ENCODE measurements around the gene OR56B1. TPM values are rescaled to one million over a fixed set of nuclear protein-coding genes. Genes with fewer than 3 reads are reported as not detected.

OR56B1 gene
- total and polyA plus RNA-seq, 2 of the 8 experiments (the other 6 are each of a cell fraction or from before 2014, with no cell fraction given): 0.20 TPM; not detected in 1

- POLR2A ChIA-PET (ENCODE audit: partially characterized antibody): no interaction called here
- DNase-seq (ENCODE audit: low read depth in 1 of 2, low spot score in 2 of 2) (no peak), FAIRE-seq (no peak)
- no peak overlapping the region for H3K14ac ChIP-seq (ENCODE audit: insufficient read length)
- H3K79me1 ChIP-seq (ENCODE audit: low read depth, low read length): no peaks in the 10 kb centered on the region
- no peaks in the 10 kb centered on the region for H3K79me2 ChIP-seq (ENCODE audit: control insufficient read depth in 1 of 2, insufficient read depth in 2 of 2, low read length in 2 of 2)
- H3K9ac ChIP-seq (replicated peaks in 1 of 4; ENCODE audit: extremely low read depth in 1 of 4, low read depth in 3 of 4, low read length in 3 of 4): no peak overlapping the region
- no peak overlapping the region for H3K56ac ChIP-seq (replicated peaks; ENCODE audit: insufficient read length, low read depth, low read length)
- no peak overlapping the region for H2BK5ac ChIP-seq (ENCODE audit: low read depth, low read length)
- H2AK5ac ChIP-seq (ENCODE audit: low read depth, low read length): no peak overlapping the region
- no peak overlapping the region for H4K5ac ChIP-seq (ENCODE audit: insufficient read length, low read depth, low read length)
- no peaks in the 10 kb centered on the region for H3K9me3 ChIP-seq (ENCODE audit: insufficient read depth in 2 of 2, low read depth in 1 of 2, low read length in 1 of 2)
- H4K8ac ChIP-seq (ENCODE audit: extremely low read depth, insufficient read depth, low read length): no peak overlapping the region
- no peak overlapping the region for H3K23ac ChIP-seq (ENCODE audit: insufficient read length)
- no peak overlapping the region for H3K4me3 ChIP-seq (ENCODE audit: extremely low read depth in 1 of 4, insufficient read depth in 2 of 4, low read depth in 3 of 4, low read length in 4 of 4)
- H3K23me2 ChIP-seq (ENCODE audit: low read depth, low read length): no peaks in the 10 kb centered on the region
- 87% methylated on average over 2 of the region's 2 CpGs; no CpG with 5 or more reads in 1 of the 2 experiments for WGBS, 2 experiments (ENCODE audit: extremely low coverage in 1 of 2, insufficient coverage in 1 of 2, insufficient read length in 1 of 2, insufficient replicate concordance in 2 of 2, low coverage in 1 of 2, low lambda C conversion rate in 2 of 2, missing lambda C conversion rate in 1 of 2)
- CTCF ChIA-PET (ENCODE audit: partially characterized antibody): interaction anchor here (1.9 kb wide), 1 partner anchor 10 kb away, joined by 5 read pairs; no protein-coding TSS in a partner anchor
- no peaks in the 10 kb centered on the region for H4K20me1 ChIP-seq (replicated peaks in 1 of 2; ENCODE audit: control insufficient read depth in 1 of 2, insufficient read depth in 2 of 2, low read length in 2 of 2)
- H3K18ac ChIP-seq (ENCODE audit: extremely low read depth, low read length): no peak overlapping the region
- no peak overlapping the region for H2BK120ac ChIP-seq (replicated peaks; ENCODE audit: low read depth, low read length)
- H4K91ac ChIP-seq (replicated peaks; ENCODE audit: insufficient read length, low read length): no peak overlapping the region
- H2BK15ac ChIP-seq (ENCODE audit: low read length): no peak overlapping the region
- H3K4ac ChIP-seq (replicated peaks; ENCODE audit: insufficient read length, low read depth, low read length): no peak overlapping the region
- H3K27ac ChIP-seq (ENCODE audit: low read depth, low read length): no peak overlapping the region
- H2BK20ac ChIP-seq (ENCODE audit: low read length): no peak overlapping the region
- no peak overlapping the region for H3K4me2 ChIP-seq (ENCODE audit: insufficient read depth in 1 of 2, low read depth in 2 of 2, low read length in 2 of 2)
- H3K27me3 ChIP-seq (replicated peaks in 1 of 4; ENCODE audit: control insufficient read depth in 3 of 4, extremely low read depth in 1 of 4, insufficient read depth in 3 of 4, low read length in 3 of 4): no peaks in the 10 kb centered on the region
- no peak overlapping the region for H2BK12ac ChIP-seq (ENCODE audit: low read depth, low read length)
- H2AFZ ChIP-seq (ENCODE audit: low read length): no peak overlapping the region
- H3K4me1 ChIP-seq (replicated peaks in 1 of 4; ENCODE audit: control insufficient read depth in 3 of 4, insufficient read depth in 4 of 4, low read length in 3 of 4): no peaks in the 10 kb centered on the region
- no peaks in the 10 kb centered on the region for H3K36me3 ChIP-seq (ENCODE audit: control insufficient read depth in 2 of 4, insufficient read depth in 4 of 4, low read length in 3 of 4)
- no peak for TF ChIP-seq HDAC2 (IDR thresholded peaks at IDR 0.05; ENCODE audit: borderline replicate concordance in 1 of 2, low read depth in 2 of 2, low read length in 2 of 2)
- no peak for TF ChIP-seq ATF3 (IDR thresholded peaks at IDR 0.05; ENCODE audit: insufficient read depth, low read depth, low read length)
- no peak for TF ChIP-seq BRCA1 (IDR thresholded peaks at IDR 0.05; ENCODE audit: low read depth, low read length)
- no peak for TF ChIP-seq SUZ12 (IDR thresholded peaks at IDR 0.05; ENCODE audit: low read length)
- no peak for TF ChIP-seq SIN3A (conservative IDR thresholded peaks at IDR 0.05 in 1 of 2, IDR thresholded peaks at IDR 0.05 in 1 of 2; ENCODE audit: low read depth in 1 of 2, low read length in 2 of 2)
- no peak for TF ChIP-seq TAF1 (IDR thresholded peaks at IDR 0.05; ENCODE audit: low read depth, low read length)
- TF ChIP-seq BACH1 (IDR thresholded peaks at IDR 0.05; ENCODE audit: low read length): no peak
- TF ChIP-seq E2F6 (IDR thresholded peaks at IDR 0.05): no peak
- TF ChIP-seq USF2 (IDR thresholded peaks at IDR 0.05; ENCODE audit: low read length): no peak
- TF ChIP-seq SAP30 (IDR thresholded peaks at IDR 0.05; ENCODE audit: insufficient read depth, insufficient replicate concordance, low read length): no peak
- no peak for TF ChIP-seq POU5F1 (IDR thresholded peaks at IDR 0.05; ENCODE audit: low read depth, low read length)
- TF ChIP-seq SIRT6 (IDR thresholded peaks at IDR 0.05; ENCODE audit: low read length): no peak
Observed at GRCh38 chr11:5722622-5723021, 13.6 kb upstream of the OR56B1 start.

Data from H1 (cell line).